Measurements from ENCODE around the gene LSS.
"Not testable (repeated sequence)": the region's sequence is repeated elsewhere in the genome, so short reads cannot be mapped to it uniquely, and the experiment has no call there.

Gene LSS

GRCh38 chr21:46185716-46186115 lies 42.9 kb downstream of the LSS start:
- DNase-seq (ENCODE audit: low spot score) = no peak

GRCh38 chr21:46184625-46185555 lies 43.7 kb downstream of the LSS start:
- DNase-seq (ENCODE audit: low spot score) = peak; percentile 90

GRCh38 chr21:46183910-46184624 lies 44.5 kb downstream of the LSS start, which contains the start of gene SPATC1L:
TSS of gene SPATC1L (minus strand) at chr21:46184459. CDS start at chr21:46182816, 1,643 bp downstream.
- peak; percentile 76 for DNase-seq (ENCODE audit: low spot score)

GRCh38 chr21:46183337-46183909 lies 45.2 kb downstream of the LSS start:
- DNase-seq (ENCODE audit: low spot score) = not testable (repeated sequence)

GRCh38 chr21:46182548-46183336 lies 45.8 kb downstream of the LSS start:
- peak; percentile 48 for DNase-seq (ENCODE audit: low spot score)

GRCh38 chr21:46181953-46182547 lies 46.5 kb downstream of the LSS start:
- peak; percentile 43 for DNase-seq (ENCODE audit: low spot score)

GRCh38 chr21:46181436-46181835 lies 47.1 kb downstream of the LSS start:
- no peak for DNase-seq (ENCODE audit: low spot score)

- no peak for DNase-seq (ENCODE audit: low spot score)
Measured at GRCh38 chr21:46180778-46181391, 47.7 kb downstream of the LSS start.

- DNase-seq (ENCODE audit: low spot score) = no peak
Measured at GRCh38 chr21:46180079-46180722, 48.4 kb downstream of the LSS start.

- DNase-seq (ENCODE audit: low spot score) = peak; percentile 45
Measured at GRCh38 chr21:46179708-46180078, 48.9 kb downstream of the LSS start.

- DNase-seq (ENCODE audit: low spot score) = no peak
Measured at GRCh38 chr21:46178961-46179360, 49.6 kb downstream of the LSS start.

- DNase-seq (ENCODE audit: low spot score) = not testable (repeated sequence)
Measured at GRCh38 chr21:46176443-46177129, 52.0 kb downstream of the LSS start.

GRCh38 chr21:46173573-46173972 lies 55.0 kb downstream of the LSS start:
- peak; percentile 30 for DNase-seq (ENCODE audit: low spot score)

- DNase-seq (ENCODE audit: low spot score) = peak; percentile 24
Measured at GRCh38 chr21:46172863-46173528, 55.6 kb downstream of the LSS start.

- peak; percentile 32 for DNase-seq (ENCODE audit: low spot score)
Measured at GRCh38 chr21:46171996-46172862, 56.3 kb downstream of the LSS start.

- DNase-seq (ENCODE audit: low spot score) = no peak
Measured at GRCh38 chr21:46171585-46171984, 57.0 kb downstream of the LSS start.

- not testable (repeated sequence) for DNase-seq (ENCODE audit: low spot score)
Measured at GRCh38 chr21:46170436-46171193, 58.0 kb downstream of the LSS start.
